GM23338 (cell line): ENCODE measurements around the gene PGP. TPM values are rescaled to one million over a fixed set of nuclear protein-coding genes. Genes with fewer than 3 reads are reported as not detected.

Experiments
- ATAC-seq: fragments of 200-7000 bp; cut with Tn5 transposase; 3 replicates; pipeline ENCODE4 v1.9.1; 2020
- DNase-seq: peaks from one replicate; pipeline ENCODE4 v3.0.0-alpha.2; 2015; ENCODE audit warnings: low spot score
- H2AFZ ChIP-seq: fragments of 200-600 bp; sonication (generic); 2 replicates; pipeline ENCODE4 v1.8.0; 2016; ENCODE audit warnings: antibody characterized with exemption, mild to moderate bottlenecking, moderate library complexity
- H3F3A ChIP-seq: fragments of 200-600 bp; sonication (generic); replicated peaks from 2 replicates; pipeline ENCODE4 v1.8.0; 2017; ENCODE audit warnings: antibody characterized with exemption, mixed run types, low read depth
- H3K27ac ChIP-seq: fragments of 200-600 bp; sonication (generic); 2 replicates; pipeline ENCODE4 v1.6.1; 2016; ENCODE audit warnings: low read depth
- H3K27me3 ChIP-seq: fragments of 200-600 bp; sonication (generic); 2 replicates; pipeline ENCODE4 v1.8.0; 2016; ENCODE audit warnings: mild to moderate bottlenecking, mixed run types, moderate library complexity; ENCODE audit not compliant: insufficient read depth
- H3K36me3 ChIP-seq: fragments of 200-600 bp; sonication (generic); 2 replicates; pipeline ENCODE4 v1.8.0; 2016; ENCODE audit warnings: mild to moderate bottlenecking; ENCODE audit not compliant: insufficient read depth
- H3K4me1 ChIP-seq: fragments of 200-600 bp; sonication (generic); 2 replicates; pipeline ENCODE4 v1.8.0; 2016; ENCODE audit warnings: mild to moderate bottlenecking, moderate library complexity; ENCODE audit not compliant: insufficient read depth
- H3K4me2 ChIP-seq: fragments of 200-600 bp; sonication (generic); 2 replicates; pipeline ENCODE4 v1.7.1; 2017; ENCODE audit warnings: mixed run types
- H3K4me3 ChIP-seq: fragments of 200-600 bp; sonication (generic); 2 replicates; pipeline ENCODE4 v1.6.1; 2016; ENCODE audit warnings: mixed run types
- H3K79me2 ChIP-seq: fragments of 200-600 bp; sonication (generic); replicated peaks from 2 replicates; pipeline ENCODE4 v1.8.0; 2017; ENCODE audit warnings: mild to moderate bottlenecking; ENCODE audit not compliant: insufficient read depth
- H3K9me2 ChIP-seq: fragments of 200-600 bp; sonication (generic); 2 replicates; pipeline ENCODE4 v1.8.0; 2017; ENCODE audit not compliant: insufficient read depth
- H4K20me1 ChIP-seq: fragments of 200-600 bp; sonication (generic); replicated peaks from 2 replicates; pipeline ENCODE4 v1.8.0; 2017; ENCODE audit warnings: mild to moderate bottlenecking; ENCODE audit not compliant: insufficient read depth
- H3K27ac Mint-ChIP-seq: 2 replicates; pipeline ENCODE4 v1.8.0; 2020; ENCODE audit warnings: inconsistent platforms, mild to moderate bottlenecking, moderate library complexity, mixed read lengths
- H3K27me3 Mint-ChIP-seq: 3 replicates; pipeline ENCODE4 v1.8.0; 2022; ENCODE audit warnings: low read depth, mild to moderate bottlenecking, moderate library complexity, mixed read lengths, inconsistent platforms; ENCODE audit not compliant: insufficient read depth, poor library complexity
- H3K36me3 Mint-ChIP-seq: 3 replicates; pipeline ENCODE4 v1.8.0; 2021; ENCODE audit warnings: low read depth, mild to moderate bottlenecking, inconsistent platforms, moderate library complexity, mixed read lengths
- H3K4me1 Mint-ChIP-seq: 3 replicates; pipeline ENCODE4 v1.8.0; 2020; ENCODE audit warnings: mild to moderate bottlenecking, inconsistent platforms, mixed read lengths
- H3K4me3 Mint-ChIP-seq: 3 replicates; pipeline ENCODE4 v1.8.0; 2021; ENCODE audit warnings: moderate library complexity, mild to moderate bottlenecking, inconsistent platforms, mixed read lengths
- H3K9me3 Mint-ChIP-seq: 3 replicates; pipeline ENCODE4 v1.8.0; 2020; ENCODE audit warnings: moderate library complexity, mild to moderate bottlenecking, inconsistent platforms, mixed read lengths
- ZNF114 ChIP-seq: fragments of 250-450 bp; sonication (Bioruptor Pico); IDR thresholded peaks from 2 replicates; pipeline ENCODE4 v1.5.0; 2020; ENCODE audit warnings: mild to moderate bottlenecking, moderate library complexity
- polyA plus RNA-seq: library from polyadenylated mRNA; unstranded; fragments of >200 nt; fragmentation: Nextera tagmentation; extraction: Ambion mirVana; gene quantifications from 2 replicates; pipeline ENCODE4 v1.2.1, GENCODE V29; 2016
- total RNA-seq: library from RNA; depleted of rRNA; stranded (reverse); fragments of >200 nt; shearing (Covaris generic); gene quantifications from 2 replicates; pipeline ENCODE4 v1.2.3, GENCODE V29; 2014; rRNA removed

The PGP gene
- total and polyA plus RNA-seq, 2 experiments from 2014 or later: 44.4 to 80.3 TPM

DNA sequence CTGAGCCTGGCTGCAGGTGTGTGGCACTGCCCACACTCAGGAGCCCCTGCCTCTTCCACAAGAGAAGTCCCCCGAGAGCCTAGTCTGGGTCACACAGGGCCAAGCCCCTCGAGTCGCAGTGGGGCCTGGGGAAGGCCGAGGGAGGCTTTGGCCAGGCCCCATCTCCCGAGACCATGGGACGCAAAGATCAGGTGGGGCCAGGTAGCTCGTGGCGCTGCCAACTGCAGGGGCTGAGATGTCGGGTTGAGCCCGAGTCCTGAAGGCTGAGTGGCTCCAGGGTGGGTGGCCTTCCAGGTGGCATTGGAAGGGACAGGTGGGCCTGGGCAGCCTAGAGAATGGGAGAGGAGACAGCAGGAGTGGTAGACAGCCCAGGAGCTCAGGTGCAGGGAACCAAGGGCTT is 52.7 kb downstream of the PGP start:
- H3K36me3 Mint-ChIP-seq: peaks cover 32% of the 10 kb centered on the region
- peaks cover 10% of the 10 kb centered on the region; the same call in 1 of the 2 replicates for H3F3A ChIP-seq
- peaks cover 15% of the 10 kb centered on the region; the same call in 1 of the 2 replicates for H3K4me1 ChIP-seq
- H4K20me1 ChIP-seq: peaks cover 3% of the 10 kb centered on the region
- H3K4me2 ChIP-seq: no peak overlapping the region
- H3K9me2 ChIP-seq: no peaks in the 10 kb centered on the region
- H3K79me2 ChIP-seq: peaks cover 61% of the 10 kb centered on the region
- no peak for TF ChIP-seq ZNF114 (CRISPR knock-in tag)
- H2AFZ ChIP-seq: no peak overlapping the region
- H3K27me3 ChIP-seq: no peaks in the 10 kb centered on the region
- no peaks in the 10 kb centered on the region; the same call in 2 of the 3 replicates for H3K9me3 Mint-ChIP-seq
- peaks cover 4% of the 10 kb centered on the region; the same call in 1 of the 2 replicates for H3K36me3 ChIP-seq
- no peak overlapping the region for H3K4me3 Mint-ChIP-seq
- H3K27me3 Mint-ChIP-seq: peaks cover 18% of the 10 kb centered on the region
- 0 out of 2 replicates have a peak overlapping the region, but pooled peaks have one; percentile 69 for H3K27ac ChIP-seq
- no peak for ATAC-seq
- H3K4me1 Mint-ChIP-seq: peaks cover 20% of the 10 kb centered on the region
- no peak for DNase-seq
- peak overlapping the region; percentile 56 for H3K27ac Mint-ChIP-seq
- no peak overlapping the region for H3K4me3 ChIP-seq

Other genes starting within 250 kb of the PGP start
- gene RNF151, start 248.0 kb downstream of the PGP start, total RNA-seq: not detected in 2 replicates
- not detected in 2 replicates for gene RNF151, start 248.0 kb downstream of the PGP start, polyA plus RNA-seq
- gene TBL3, start 242.8 kb downstream of the PGP start, total RNA-seq: 122 and 157 TPM in 2 replicates
- 67.0 and 68.8 TPM in 2 replicates for gene TBL3, start 242.8 kb downstream of the PGP start, polyA plus RNA-seq
- 1.2 and 2.0 TPM in 2 replicates for gene NOXO1, start 233.4 kb downstream of the PGP start, total RNA-seq
- gene NOXO1, start 233.4 kb downstream of the PGP start, polyA plus RNA-seq: 2.0 and 2.6 TPM in 2 replicates
- 40.1 and 53.2 TPM in 2 replicates for gene GFER, start 230.6 kb downstream of the PGP start, total RNA-seq
- 64.5 and 68.5 TPM in 2 replicates for gene GFER, start 230.6 kb downstream of the PGP start, polyA plus RNA-seq
- 72.2 and 77.7 TPM in 2 replicates for gene SYNGR3, start 224.9 kb downstream of the PGP start, total RNA-seq
- 44.7 and 45.4 TPM in 2 replicates for gene SYNGR3, start 224.9 kb downstream of the PGP start, polyA plus RNA-seq
- gene ZNF598, start 205.0 kb downstream of the PGP start, total RNA-seq: 31.7 and 48.6 TPM in 2 replicates
- gene ZNF598, start 205.0 kb downstream of the PGP start, polyA plus RNA-seq: 8.5 and 10.2 TPM in 2 replicates
- gene NPW, start 195.1 kb downstream of the PGP start, total RNA-seq: 1.9 and 4.5 TPM in 2 replicates
- 37.0 and 37.6 TPM in 2 replicates for gene NPW, start 195.1 kb downstream of the PGP start, polyA plus RNA-seq
- gene NHERF2, start 187.9 kb downstream of the PGP start, total RNA-seq: 15.4 and 16.5 TPM in 2 replicates
- gene NHERF2, start 187.9 kb downstream of the PGP start, polyA plus RNA-seq: 12.0 and 21.0 TPM in 2 replicates
- gene NTHL1, start 167.0 kb downstream of the PGP start, total RNA-seq: 84.6 and 97.1 TPM in 2 replicates
- gene NTHL1, start 167.0 kb downstream of the PGP start, polyA plus RNA-seq: 87.9 and 94.9 TPM in 2 replicates
- 81.4 and 93.0 TPM in 2 replicates for gene TSC2, start 166.9 kb downstream of the PGP start, total RNA-seq
- 36.3 and 40.5 TPM in 2 replicates for gene TSC2, start 166.9 kb downstream of the PGP start, polyA plus RNA-seq
- 75.5 and 107 TPM in 2 replicates for gene PKD1, start 78.9 kb downstream of the PGP start, total RNA-seq
- gene PKD1, start 78.9 kb downstream of the PGP start, polyA plus RNA-seq: 18.5 and 21.1 TPM in 2 replicates
- gene RAB26, start 66.2 kb downstream of the PGP start, total RNA-seq: 3.7 and 4.1 TPM in 2 replicates
- gene RAB26, start 66.2 kb downstream of the PGP start, polyA plus RNA-seq: 8.7 and 11.6 TPM in 2 replicates
- gene TRAF7, start 59.1 kb downstream of the PGP start, total RNA-seq: 133 and 143 TPM in 2 replicates
- 36.4 and 41.4 TPM in 2 replicates for gene TRAF7, start 59.1 kb downstream of the PGP start, polyA plus RNA-seq
- gene CASKIN1, start 18.2 kb downstream of the PGP start, total RNA-seq: 2.4 and 6.2 TPM in 2 replicates
- gene CASKIN1, start 18.2 kb downstream of the PGP start, polyA plus RNA-seq: 1.0 TPM in 2 replicates
- 98.1 and 138 TPM in 2 replicates for gene MLST8, start 9.4 kb downstream of the PGP start, total RNA-seq
- 55.3 and 58.8 TPM in 2 replicates for gene MLST8, start 9.4 kb downstream of the PGP start, polyA plus RNA-seq
- gene BRICD5, start 4.0 kb downstream of the PGP start, total RNA-seq: 3.8 and 5.3 TPM in 2 replicates
- gene BRICD5, start 4.0 kb downstream of the PGP start, polyA plus RNA-seq: 4.8 and 6.3 TPM in 2 replicates
- 42.0 and 45.5 TPM in 2 replicates for gene E4F1, start 8.8 kb upstream of the PGP start, total RNA-seq
- 22.6 and 22.7 TPM in 2 replicates for gene E4F1, start 8.8 kb upstream of the PGP start, polyA plus RNA-seq
- 0.66 TPM in 1 of 2 replicates, not detected in the other for gene DNASE1L2, start 21.6 kb upstream of the PGP start, total RNA-seq
- gene DNASE1L2, start 21.6 kb upstream of the PGP start, polyA plus RNA-seq: 0.23 and 0.42 TPM in 2 replicates
- 117 and 118 TPM in 2 replicates for gene ECI1, start 36.7 kb upstream of the PGP start, total RNA-seq
- gene ECI1, start 36.7 kb upstream of the PGP start, polyA plus RNA-seq: 143 and 152 TPM in 2 replicates
- gene RNPS1, start 53.3 kb upstream of the PGP start, total RNA-seq: 372 and 384 TPM in 2 replicates
- gene RNPS1, start 53.3 kb upstream of the PGP start, polyA plus RNA-seq: 298 and 315 TPM in 2 replicates
- 3.2 and 4.1 TPM in 2 replicates for gene ABCA3, start 125.9 kb upstream of the PGP start, total RNA-seq
- 1.8 and 3.0 TPM in 2 replicates for gene ABCA3, start 125.9 kb upstream of the PGP start, polyA plus RNA-seq
- 53.0 and 54.2 TPM in 2 replicates for gene CCNF, start 214.6 kb upstream of the PGP start, total RNA-seq
- gene CCNF, start 214.6 kb upstream of the PGP start, polyA plus RNA-seq: 21.2 and 24.5 TPM in 2 replicates
- gene TEDC2, start 245.3 kb upstream of the PGP start, total RNA-seq: 86.5 and 98.9 TPM in 2 replicates
- 50.2 and 50.6 TPM in 2 replicates for gene TEDC2, start 245.3 kb upstream of the PGP start, polyA plus RNA-seq